Mesothelial cell of epicardium (in vitro differentiated cells): ENCODE results near the gene SRF. TPM values are rescaled to one million over a fixed set of nuclear protein-coding genes. Genes with fewer than 3 reads are reported as not detected.
"Not testable (repeated sequence)": the region's sequence is repeated elsewhere in the genome, so short reads cannot be mapped to it uniquely, and the experiment has no call there.

Experiments
- DNase-seq, 2 experiments: peaks; one replicate each; pipeline ENCODE4 v3.0.0; 2021; ENCODE audit warnings: low spot score in 2 of 2; ENCODE audit not compliant: unreplicated experiment in 2 of 2
- H3K27ac Mint-ChIP-seq: 2 replicates; pipeline ENCODE4 v1.8.0; 2021; ENCODE audit warnings: mixed read lengths
- H3K27me3 Mint-ChIP-seq: 2 replicates; pipeline ENCODE4 v1.8.0; 2021; ENCODE audit warnings: low read depth, mixed read lengths
- H3K36me3 Mint-ChIP-seq: 2 replicates; pipeline ENCODE4 v1.8.0; 2021; ENCODE audit warnings: mixed read lengths
- H3K4me1 Mint-ChIP-seq: 2 replicates; pipeline ENCODE4 v1.8.0; 2021; ENCODE audit warnings: mixed read lengths
- H3K4me3 Mint-ChIP-seq: 2 replicates; pipeline ENCODE4 v1.8.0; 2021; ENCODE audit warnings: mild to moderate bottlenecking, moderate library complexity, mixed read lengths
- H3K9me3 Mint-ChIP-seq: 2 replicates; pipeline ENCODE4 v1.8.0; 2021; ENCODE audit warnings: mixed read lengths
- total RNA-seq: library from RNA; stranded (reverse); gene quantifications from 3 replicates; pipeline ENCODE4 v1.2.1, GENCODE V29; 2021
- TF ChIP-seq, protein P1 (sequence below): fragments of 200-600 bp; sonication (generic); IDR thresholded peaks from one replicate; pipeline ENCODE4 v1.5.0; 2021; ENCODE audit warnings: antibody characterized with exemption; ENCODE audit not compliant: unreplicated experiment

The SRF gene
- total RNA-seq, 1 donor from 2014 or later = 52.0 TPM

DNA sequence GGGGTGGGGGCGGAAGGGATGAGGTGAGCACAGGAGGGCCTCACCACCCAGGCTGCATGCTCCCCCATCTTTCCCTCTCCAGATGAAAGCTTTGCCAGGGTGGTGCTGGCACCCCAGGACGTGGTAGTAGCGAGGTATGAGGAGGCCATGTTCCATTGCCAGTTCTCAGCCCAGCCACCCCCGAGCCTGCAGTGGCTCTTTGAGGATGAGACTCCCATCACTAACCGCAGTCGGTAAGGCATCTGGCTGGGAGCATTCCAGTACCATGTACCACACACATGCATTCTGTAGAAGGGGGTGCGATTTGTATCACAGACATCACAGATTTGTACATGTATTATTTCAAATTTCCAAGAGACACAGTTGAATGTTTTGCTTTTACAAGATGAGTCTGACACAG, 40.6 kb upstream of the SRF start:
- Mint-ChIP-seq H3K4me3 (no peak overlapping the region), H3K36me3 (peaks cover 26% of the 10 kb centered on the region), H3K27ac (no peak overlapping the region), H3K27me3 (no peaks in the 10 kb centered on the region), H3K9me3 (no peaks in the 10 kb centered on the region), H3K4me1 (peaks cover 10% of the 10 kb centered on the region)
- TF ChIP-seq, protein P1, sequence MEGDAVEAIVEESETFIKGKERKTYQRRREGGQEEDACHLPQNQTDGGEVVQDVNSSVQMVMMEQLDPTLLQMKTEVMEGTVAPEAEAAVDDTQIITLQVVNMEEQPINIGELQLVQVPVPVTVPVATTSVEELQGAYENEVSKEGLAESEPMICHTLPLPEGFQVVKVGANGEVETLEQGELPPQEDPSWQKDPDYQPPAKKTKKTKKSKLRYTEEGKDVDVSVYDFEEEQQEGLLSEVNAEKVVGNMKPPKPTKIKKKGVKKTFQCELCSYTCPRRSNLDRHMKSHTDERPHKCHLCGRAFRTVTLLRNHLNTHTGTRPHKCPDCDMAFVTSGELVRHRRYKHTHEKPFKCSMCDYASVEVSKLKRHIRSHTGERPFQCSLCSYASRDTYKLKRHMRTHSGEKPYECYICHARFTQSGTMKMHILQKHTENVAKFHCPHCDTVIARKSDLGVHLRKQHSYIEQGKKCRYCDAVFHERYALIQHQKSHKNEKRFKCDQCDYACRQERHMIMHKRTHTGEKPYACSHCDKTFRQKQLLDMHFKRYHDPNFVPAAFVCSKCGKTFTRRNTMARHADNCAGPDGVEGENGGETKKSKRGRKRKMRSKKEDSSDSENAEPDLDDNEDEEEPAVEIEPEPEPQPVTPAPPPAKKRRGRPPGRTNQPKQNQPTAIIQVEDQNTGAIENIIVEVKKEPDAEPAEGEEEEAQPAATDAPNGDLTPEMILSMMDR = no peak
- no peak for DNase-seq

DNA sequence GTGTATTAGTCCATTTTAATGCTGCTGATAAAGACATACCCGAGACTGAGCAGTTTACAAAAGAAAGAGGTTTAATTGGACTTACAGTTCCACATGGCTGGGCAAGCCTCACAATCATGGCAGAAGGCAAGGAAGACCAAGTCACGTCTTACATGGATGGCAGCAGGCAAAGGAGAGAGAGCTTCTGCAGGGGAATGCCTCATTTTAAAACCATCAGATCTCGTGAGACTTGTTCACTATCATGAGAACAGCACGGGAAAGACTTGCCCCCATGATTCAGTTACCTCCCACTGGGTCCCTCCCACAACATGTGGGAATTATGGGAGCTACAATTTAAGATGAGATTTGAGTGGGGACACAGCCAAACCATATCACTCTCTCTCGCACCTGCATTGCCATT, 39.7 kb upstream of the SRF start:
- H3K27ac Mint-ChIP-seq, H3K4me1 Mint-ChIP-seq, H3K4me3 Mint-ChIP-seq: not testable (repeated sequence)

DNA sequence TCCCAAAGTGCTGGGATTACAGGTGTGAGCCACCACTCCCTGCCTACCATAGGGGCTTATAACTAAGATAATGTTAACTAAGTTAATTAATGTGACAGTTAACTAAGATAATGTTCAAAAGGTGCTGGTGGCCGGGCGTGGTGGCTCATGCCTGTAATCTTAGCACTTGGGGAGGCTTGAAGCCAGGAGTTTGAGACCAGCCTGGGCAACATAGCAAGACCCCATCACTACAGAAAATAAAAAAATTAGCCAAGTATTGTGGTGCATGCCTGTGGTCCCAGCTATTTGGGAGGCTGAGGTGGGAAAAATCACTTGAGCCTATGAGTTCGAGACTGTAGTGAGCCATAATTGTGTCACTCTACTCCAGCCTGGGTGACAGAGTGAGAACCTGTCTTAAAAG, 32.8 kb upstream of the SRF start:
- Mint-ChIP-seq H3K4me1 (peaks cover 14% of the 10 kb centered on the region), H3K4me3 (no peak overlapping the region), H3K36me3 (peaks cover 26% of the 10 kb centered on the region), H3K27me3 (no peaks in the 10 kb centered on the region), H3K9me3 (no peaks in the 10 kb centered on the region), H3K27ac (no peak overlapping the region)
- TF ChIP-seq, protein P1 = no peak
- DNase-seq = no peak

More for the DNA sequence above, 39.7 kb upstream of the SRF start:
- not testable (repeated sequence) for DNase-seq, H3K27me3 Mint-ChIP-seq, H3K9me3 Mint-ChIP-seq
- H3K36me3 Mint-ChIP-seq = peaks cover 28% of the 10 kb centered on the region

DNA sequence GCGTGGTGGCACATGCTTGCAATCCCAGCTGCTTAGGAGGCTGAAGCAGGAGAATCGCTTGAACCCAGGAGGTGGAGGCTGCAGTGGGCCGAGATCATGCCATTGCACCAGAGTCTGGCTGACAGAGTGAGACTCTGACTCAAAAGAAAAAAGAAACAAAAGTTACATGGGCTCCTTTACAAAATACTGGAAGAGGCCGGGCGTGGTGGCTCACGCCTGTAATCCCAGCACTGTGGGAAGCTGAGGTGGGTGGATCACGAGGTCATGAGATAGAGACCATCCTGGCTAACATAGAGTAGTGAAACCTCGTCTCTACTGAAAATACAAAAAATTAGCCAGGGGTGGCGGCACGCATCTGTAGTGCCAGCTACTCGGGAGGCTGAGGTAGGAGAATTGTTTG, 31.1 kb upstream of the SRF start:
- H3K4me3 Mint-ChIP-seq, H3K9me3 Mint-ChIP-seq, H3K27ac Mint-ChIP-seq, H3K27me3 Mint-ChIP-seq, DNase-seq: not testable (repeated sequence)
- Mint-ChIP-seq H3K36me3 (peaks cover 22% of the 10 kb centered on the region), H3K4me1 (peaks cover 19% of the 10 kb centered on the region)

DNA sequence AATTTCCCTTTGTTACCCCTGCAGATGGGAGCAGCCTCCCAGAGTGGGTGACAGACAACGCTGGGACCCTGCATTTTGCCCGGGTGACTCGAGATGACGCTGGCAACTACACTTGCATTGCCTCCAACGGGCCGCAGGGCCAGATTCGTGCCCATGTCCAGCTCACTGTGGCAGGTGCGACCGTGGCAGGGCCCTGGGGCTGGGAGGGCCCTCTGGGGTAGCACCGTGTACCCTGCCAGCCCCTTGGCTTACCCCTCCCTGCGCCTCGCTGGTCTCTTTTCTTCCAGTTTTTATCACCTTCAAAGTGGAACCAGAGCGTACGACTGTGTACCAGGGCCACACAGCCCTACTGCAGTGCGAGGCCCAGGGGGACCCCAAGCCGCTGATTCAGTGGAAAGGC, 29.4 kb upstream of the SRF start:
- TF ChIP-seq, protein P1 = no peak
- DNase-seq = no peak
- H3K4me1 Mint-ChIP-seq = peaks cover 19% of the 10 kb centered on the region

DNA sequence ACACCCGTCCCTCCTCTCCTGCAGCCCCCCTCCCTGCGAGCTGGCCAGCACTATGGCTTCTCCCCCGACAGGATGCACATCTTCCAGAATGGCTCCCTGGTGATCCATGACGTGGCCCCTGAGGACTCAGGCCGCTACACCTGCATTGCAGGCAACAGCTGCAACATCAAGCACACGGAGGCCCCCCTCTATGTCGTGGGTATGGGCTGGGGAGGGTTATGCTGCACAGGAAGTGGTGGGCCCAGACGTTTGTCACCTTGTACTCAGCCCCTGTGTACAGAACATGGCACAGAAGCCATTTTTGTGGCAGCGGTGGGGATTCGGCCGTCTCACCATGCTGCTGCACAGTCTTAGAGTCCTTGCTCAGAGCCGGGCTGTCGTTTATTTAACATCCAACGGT, 29.0 kb upstream of the SRF start:
- TF ChIP-seq, protein P1 = no peak
- Mint-ChIP-seq H3K27me3 (no peaks in the 10 kb centered on the region), H3K4me1 (peaks cover 19% of the 10 kb centered on the region), H3K27ac (peak overlapping the region; percentile 96), H3K4me3 (no peak overlapping the region), H3K9me3 (no peaks in the 10 kb centered on the region), H3K36me3 (peaks cover 25% of the 10 kb centered on the region)
- no peak for DNase-seq

More for the DNA sequence above, 29.4 kb upstream of the SRF start:
- Mint-ChIP-seq H3K27me3 (no peaks in the 10 kb centered on the region), H3K36me3 (peaks cover 29% of the 10 kb centered on the region), H3K27ac (no peak overlapping the region), H3K4me3 (no peak overlapping the region), H3K9me3 (no peaks in the 10 kb centered on the region)
